K562 (cell line): ENCODE data around the gene CCDC33. TPM values are rescaled to one million over a fixed set of nuclear protein-coding genes. Genes with fewer than 3 reads are reported as not detected.

Source experiments
- ATAC-seq: fragments of 200-7000 bp; cut with Tn5 transposase; 3 replicates; pipeline ENCODE4 v1.9.1; 2020; ENCODE audit warnings: moderate library complexity
- BruUV-seq: library from RNA; stranded (reverse); fragments of 400-500 nt; replicated peaks from 2 replicates; lab custom pipeline; 2021; lab: Mats Ljungman, UMichigan
- CTCF ChIA-PET: fragments of 300-600 bp; formaldehyde crosslinking; extraction: SDS; loops from one replicate; lab custom pipeline; 2021; ENCODE audit warnings: low intra/inter-chr PET ratio; lab: Yijun Ruan, JAX
- POLR2A ChIA-PET: fragments of 300-600, 350-650 bp; sonication (Branson Sonifier 250); formaldehyde crosslinking; extraction: SDS; loops from one replicate; lab custom pipeline; 2021; ENCODE audit warnings: antibody characterized with exemption, inconsistent platforms; lab: Yijun Ruan, JAX
- DNase-seq, 4 experiments: peaks; one replicate each; pipeline versions ENCODE4 v3.0.0 to v3.0.0-alpha.2; 2011 to 2018; ENCODE audit warnings: low spot score in 3 of 4, mixed read lengths in 3 of 4; ENCODE audit errors: extremely low read depth in 1 of 4
- FAIRE-seq: peaks from 2 replicates; lab custom pipeline; 2011; peaks lifted over from hg19 to GRCh38; lab: Jason Lieb, UNC
- H2AFZ ChIP-seq: 2 replicates; pipeline ENCODE4 v1.6.0; 2011; ENCODE audit warnings: low read depth, low read length, control low read depth, inconsistent platforms
- H3K27ac ChIP-seq: fragments of 200-600 bp; 3 replicates; pipeline ENCODE4 v1.8.0; 2011; ENCODE audit warnings: low read depth, mild to moderate bottlenecking, control low read depth, inconsistent platforms, low read length, moderate library complexity, mixed read lengths; ENCODE audit errors: extremely low read depth
- H3K27me3 ChIP-seq, 2 experiments: fragments of 300-600 bp in 1 of 2; 2 replicates in 1 of 2; 3 replicates in 1 of 2; pipeline versions ENCODE4 v1.6.0 to v1.8.0; 2011; ENCODE audit warnings: inconsistent platforms in 2 of 2, low read length in 2 of 2, mild to moderate bottlenecking in 1 of 2, mixed read lengths in 1 of 2, moderate library complexity in 1 of 2; ENCODE audit not compliant: control insufficient read depth in 2 of 2, insufficient read depth in 2 of 2
- H3K36me3 ChIP-seq: fragments of 300-600 bp; 3 replicates; pipeline ENCODE4 v1.8.0; 2011; ENCODE audit warnings: mild to moderate bottlenecking, low read length, inconsistent platforms; ENCODE audit not compliant: control insufficient read depth, insufficient read depth
- H3K4me1 ChIP-seq, 2 experiments: fragments of 200-600 bp in 1 of 2; replicated peaks in 1 of 2; 2 replicates in 1 of 2; 3 replicates in 1 of 2; pipeline versions ENCODE4 v1.5.1 to v1.8.0; 2011; ENCODE audit warnings: inconsistent platforms in 2 of 2, low read length in 2 of 2, mild to moderate bottlenecking in 1 of 2, mixed read lengths in 1 of 2, moderate library complexity in 1 of 2; ENCODE audit not compliant: control insufficient read depth in 2 of 2, insufficient read depth in 2 of 2
- H3K4me2 ChIP-seq: 2 replicates; pipeline ENCODE4 v1.6.1; 2011; ENCODE audit warnings: low read length, control low read depth, inconsistent platforms, mixed read lengths; ENCODE audit not compliant: insufficient read depth
- H3K4me3 ChIP-seq: fragments of 200-600 bp; sonication (generic), shearing (Covaris generic); 2 replicates; pipeline ENCODE4 v1.5.1; 2016; ENCODE audit warnings: control low read depth, inconsistent platforms
- H3K79me2 ChIP-seq: fragments of 200-600 bp; 3 replicates; pipeline ENCODE4 v1.8.0; 2011; ENCODE audit warnings: low read length, inconsistent platforms; ENCODE audit not compliant: control insufficient read depth, insufficient read depth
- H3K9ac ChIP-seq, 2 experiments: 2 replicates each; pipeline versions ENCODE4 v1.6.0 to v1.6.1; 2011; ENCODE audit warnings: low read depth in 2 of 2, low read length in 2 of 2, control low read depth in 1 of 2, inconsistent platforms in 1 of 2, mild to moderate bottlenecking in 1 of 2, mixed read lengths in 1 of 2; ENCODE audit not compliant: insufficient read depth in 1 of 2
- H3K9me1 ChIP-seq: one replicate; pipeline ENCODE4 v1.6.0; 2011; ENCODE audit warnings: inconsistent platforms, mild to moderate bottlenecking, low read length, moderate library complexity; ENCODE audit not compliant: control insufficient read depth, insufficient read depth
- H3K9me3 ChIP-seq: replicated peaks from 2 replicates; pipeline ENCODE4 v1.5.1; 2011; ENCODE audit warnings: low read depth, low read length, inconsistent platforms; ENCODE audit not compliant: control insufficient read depth, insufficient read depth
- H4K20me1 ChIP-seq: replicated peaks from 2 replicates; pipeline ENCODE4 v1.6.1; 2011; ENCODE audit warnings: low read length, inconsistent platforms, mixed read lengths; ENCODE audit not compliant: control insufficient read depth, insufficient read depth
- ARID2 ChIP-seq: fragments of 450-650 bp; IDR thresholded peaks from 2 replicates; pipeline ENCODE4 v1.6.1; 2017; ENCODE audit warnings: antibody characterized with exemption, mild to moderate bottlenecking
- CTBP1 ChIP-seq: fragments of 450-650 bp; IDR thresholded peaks from 2 replicates; pipeline ENCODE4 v1.6.1; 2016; ENCODE audit warnings: borderline replicate concordance
- CXXC5 ChIP-seq: fragments of 250-450 bp; sonication (Bioruptor Pico); IDR thresholded peaks from 2 replicates; pipeline ENCODE4 v1.8.0; 2022; ENCODE audit warnings: inconsistent platforms, mild to moderate bottlenecking, moderate library complexity
- ESRRA ChIP-seq: fragments of 450-650 bp; IDR thresholded peaks from 2 replicates; pipeline ENCODE4 v1.6.1; 2014; ENCODE audit warnings: low read depth, mild to moderate bottlenecking, moderate library complexity, borderline replicate concordance
- POLR2AphosphoS5 ChIP-seq: IDR thresholded peaks from 2 replicates; pipeline ENCODE4 v1.6.1; 2011; ENCODE audit warnings: mild to moderate bottlenecking, low read depth, low read length, moderate library complexity; ENCODE audit not compliant: control insufficient read depth, insufficient read depth
- SP1 ChIP-seq: sonication (generic); formaldehyde crosslinking; IDR thresholded peaks from 2 replicates; pipeline ENCODE4 v1.8.1; 2022; ENCODE audit warnings: mild to moderate bottlenecking, missing genetic modification reagents
- TARDBP ChIP-seq: fragments of 450-650 bp; IDR thresholded peaks from 2 replicates; pipeline ENCODE4 v1.6.1; 2016
- TEAD2 ChIP-seq: fragments of 450-650 bp; IDR thresholded peaks from 2 replicates; pipeline ENCODE4 v1.6.1; 2016; ENCODE audit warnings: missing genetic modification characterization, control low read depth, missing compliant biosample characterization
- YY1 ChIP-seq, 3 experiments: IDR thresholded peaks; 2 replicates each; pipeline ENCODE4 v1.6.1; 2011; ENCODE audit warnings: low read length in 2 of 3, mild to moderate bottlenecking in 2 of 3, moderate library complexity in 2 of 3, borderline replicate concordance in 1 of 3, control low read depth in 1 of 3, low read depth in 1 of 3; ENCODE audit not compliant: insufficient read depth in 3 of 3, insufficient replicate concordance in 2 of 3, control insufficient read depth in 1 of 3, insufficient read length in 1 of 3; ENCODE audit errors: extremely low read depth in 1 of 3
- ZKSCAN1 ChIP-seq: fragments of 150-350 bp; IDR thresholded peaks from 2 replicates; pipeline ENCODE4 v1.6.1; 2016; ENCODE audit warnings: low read depth, low read length
- WGBS: fragments of 100-300 bp; shearing (Covaris generic); methylation state at CpG from one replicate; pipeline ENCODE4 v1.1.6; 2016; ENCODE audit warnings: low coverage, mixed read lengths; ENCODE audit not compliant: insufficient coverage; ENCODE audit errors: missing lambda C conversion rate; 5-methylcytosine and 5-hydroxymethylcytosine counted together
- in situ Hi-C: fragments of 300-500 bp; cut with MboI; formaldehyde crosslinking; loops from 4 replicates; pipeline ENCODE4 v1.15.0; 2018; ENCODE audit warnings: inconsistent platforms, mixed read lengths
- intact Hi-C: fragments of 100-400 bp; cut with micrococcal nuclease; formaldehyde crosslinking; loops from 2 replicates; pipeline ENCODE4 v1.14.2; 2022
- polyA plus RNA-seq, 8 experiments: library from polyadenylated mRNA; depleted of rRNA in 4 of 8; stranded (reverse) in 5 of 8; unstranded in 3 of 8; fragments of >200 nt; fragmentation: Nextera tagmentation in 2 of 8; fragmentation: Illumina TruSeq in 1 of 8; extraction: Ambion mirVana in 2 of 8; extraction: Trizol in 1 of 8; gene quantifications; 2 replicates each; pipeline versions ENCODE4 v1.2.1 to v1.2.3, GENCODE V29; 2011 to 2014; ENCODE audit warnings: inconsistent platforms in 1 of 8, missing spikeins in 1 of 8
- total RNA-seq, 7 experiments: library from RNA; depleted of rRNA in 6 of 7; stranded (reverse); fragments of >200 nt in 6 of 7; fragmentation: Illumina TruSeq in 2 of 7; extraction: Trizol in 2 of 7; gene quantifications; 2 replicates each; pipeline versions ENCODE4 v1.2.1 to v1.2.3, GENCODE V29; 2011 to 2021; ENCODE audit warnings: low replicate concordance in 1 of 7
- TF ChIP-seq, protein P1 (sequence below): sonication (generic); formaldehyde crosslinking; IDR thresholded peaks from 2 replicates; pipeline ENCODE4 v1.8.0; 2022; ENCODE audit warnings: mild to moderate bottlenecking, missing genetic modification reagents

CCDC33 gene
- total and polyA plus RNA-seq, 9 of the 15 experiments (the other 6 are each of a cell fraction or from before 2014, with no cell fraction given): 0.08 to 1.1 (median 0.15) TPM; not detected in 4

DNA sequence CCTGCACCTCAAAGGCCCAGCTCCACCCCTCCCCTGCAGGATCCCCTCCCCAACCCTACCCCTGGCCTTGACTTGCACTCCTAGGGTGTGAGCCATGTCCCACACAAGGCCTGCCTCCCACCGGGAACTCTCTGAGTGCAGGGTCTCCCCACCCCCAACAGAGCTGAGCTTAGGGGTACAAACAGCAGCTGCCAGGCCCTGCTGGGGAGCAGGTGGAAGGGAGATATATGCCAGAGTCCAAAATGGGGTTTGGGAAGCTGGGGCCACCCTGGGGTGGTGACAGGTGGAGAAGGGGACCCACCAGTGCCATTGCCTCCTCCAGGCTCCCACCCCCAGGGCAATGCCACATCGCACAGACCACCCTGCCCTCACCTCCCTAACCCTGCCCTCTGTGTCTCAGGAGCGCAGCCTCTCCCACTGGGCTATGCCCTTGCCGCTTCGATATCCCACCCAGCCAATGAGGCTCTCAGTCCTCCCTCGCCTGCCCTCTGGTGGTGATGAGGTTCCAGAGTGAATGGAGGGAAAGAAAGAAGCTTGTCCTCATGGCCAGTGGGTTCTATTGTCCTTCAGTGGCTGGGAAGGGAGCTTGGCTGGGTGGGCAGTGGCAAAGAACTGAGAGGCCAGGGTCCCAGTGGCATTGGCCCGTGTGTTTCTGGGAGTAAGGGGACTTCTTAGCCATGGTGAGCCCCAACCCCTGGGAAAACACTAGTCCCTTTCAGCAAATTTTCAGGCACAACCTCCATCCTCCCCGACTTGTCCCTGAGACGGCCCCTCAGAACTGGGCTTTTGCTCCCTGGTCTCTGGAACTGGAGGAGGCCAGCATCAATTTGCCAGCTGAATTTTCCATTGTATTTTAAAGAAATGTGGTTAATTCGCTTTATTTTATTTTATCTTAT is 84.5 kb downstream of the CCDC33 start (continued):
- TF ChIP-seq SP1 (CRISPR knock-in tag) (no peak), CTBP1 (peak; percentile 59; the same call in 1 of the 2 replicates)
- TF ChIP-seq, all 486 proteins: peak for 12

DNA sequence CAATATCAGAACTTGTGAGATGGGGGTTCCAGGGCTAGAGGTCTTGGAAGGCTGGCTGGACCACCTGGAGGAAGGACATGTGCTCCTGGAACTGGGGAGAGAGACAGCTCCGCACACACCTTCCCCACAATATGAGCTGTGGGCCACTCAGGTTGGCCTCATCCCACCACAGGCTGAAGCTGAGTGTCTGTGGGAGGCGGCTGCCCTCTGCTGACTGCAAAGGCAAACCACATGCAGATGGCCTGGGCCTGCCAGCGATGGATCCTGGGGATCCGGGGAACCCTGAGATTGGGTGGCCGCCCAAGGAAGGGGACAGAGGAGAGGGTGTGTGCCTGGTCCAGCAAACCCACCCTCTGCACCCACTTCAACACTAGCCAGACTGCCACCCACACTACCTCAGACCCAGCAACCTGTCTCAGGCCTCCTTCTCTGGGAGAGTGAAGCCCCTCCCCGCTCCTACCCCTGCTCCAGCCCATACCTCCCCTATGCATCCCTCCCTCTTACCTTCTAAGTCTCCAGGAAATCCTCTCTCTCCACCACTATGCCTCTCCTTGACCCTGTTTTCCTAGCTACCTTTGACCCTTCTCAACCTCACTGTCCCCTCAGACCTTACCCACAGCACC is 86.5 kb downstream of the CCDC33 start:
- H3K9me1 ChIP-seq: no peaks in the 10 kb centered on the region
- H3K9me3 ChIP-seq: no peaks in the 10 kb centered on the region
- ATAC-seq (peak; percentile 93), FAIRE-seq (peak; percentile 87), DNase-seq (peak; percentile 74 to 81 (median 78))
- H3K4me2 ChIP-seq: no peak overlapping the region
- H3K9ac ChIP-seq: no peak overlapping the region
- no peaks in the 10 kb centered on the region for H3K79me2 ChIP-seq
- no TSS peak for BruUV-seq
- H3K4me3 ChIP-seq: no peak overlapping the region
- H2AFZ ChIP-seq: no peak overlapping the region
- H3K36me3 ChIP-seq: no peaks in the 10 kb centered on the region
- peaks cover 0 to 11% of the 10 kb centered on the region in 2 experiments; a peak in 2 of 5 replicates for H3K27me3 ChIP-seq
- peaks cover 5% of the 10 kb centered on the region for H4K20me1 ChIP-seq
- in situ Hi-C loops (loop anchor here (10.0 kb wide), 1 partner anchor 368 kb away; no protein-coding TSS in a partner anchor), intact Hi-C loops (loop anchor here (1.0 to 5.0 kb wide), 3 partner anchors 195 to 370 kb away; no protein-coding TSS in a partner anchor)
- H3K4me1 ChIP-seq: no peaks in the 10 kb centered on the region
- POLR2A ChIA-PET: interaction anchor here (0.8 to 1.3 kb wide), 3 partner anchors 134 to 200 kb away, joined by 3 to 5 read pairs (median 5); no protein-coding TSS in a partner anchor
- CTCF ChIA-PET: interaction anchor here (0.6 to 4.6 kb wide), 4 partner anchors 196 to 371 kb away, joined by 3 to 37 read pairs (median 12); no protein-coding TSS in a partner anchor
- H3K27ac ChIP-seq: no peak overlapping the region
- WGBS: 7% methylated on average over 6 of the region's 6 CpGs
- TF ChIP-seq ARID2 (peak; percentile 58; the same call in 1 of the 2 replicates), POLR2AphosphoS5 (no peak), CXXC5 (CRISPR knock-in tag) (peak; percentile 27; the same call in 1 of the 2 replicates), ESRRA (peak; percentile 37; the same call in 1 of the 2 replicates), ZKSCAN1 (0 out of 2 replicates have a peak, but pooled peaks have one; percentile 15), YY1 (IDR thresholded peaks at IDR 0.05; ENCODE audit: borderline replicate concordance in 1 of 3, control insufficient read depth in 1 of 3, extremely low read depth in 1 of 3, insufficient read depth in 3 of 3, insufficient read length in 1 of 3, insufficient replicate concordance in 2 of 3, low read depth in 1 of 3, low read length in 2 of 3) (peak in 1 of 3 experiments; percentile 44), TEAD2 (tag) (no peak), TARDBP (no peak)
- TF ChIP-seq, protein P1, sequence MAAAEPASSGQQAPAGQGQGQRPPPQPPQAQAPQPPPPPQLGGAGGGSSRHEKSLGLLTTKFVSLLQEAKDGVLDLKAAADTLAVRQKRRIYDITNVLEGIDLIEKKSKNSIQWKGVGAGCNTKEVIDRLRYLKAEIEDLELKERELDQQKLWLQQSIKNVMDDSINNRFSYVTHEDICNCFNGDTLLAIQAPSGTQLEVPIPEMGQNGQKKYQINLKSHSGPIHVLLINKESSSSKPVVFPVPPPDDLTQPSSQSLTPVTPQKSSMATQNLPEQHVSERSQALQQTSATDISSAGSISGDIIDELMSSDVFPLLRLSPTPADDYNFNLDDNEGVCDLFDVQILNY (CRISPR knock-in tag): 0 out of 2 replicates have a peak, but pooled peaks have one; percentile 32
